Measurements from ENCODE around the gene NUAK2. TPM values are rescaled to one million over a fixed set of nuclear protein-coding genes. Genes with fewer than 3 reads are reported as not detected.
A peak's percentile ranks its signal among the peaks of the same experiment; 100 is the strongest.

Gene NUAK2
- total and polyA plus RNA-seq, 2 of the 8 experiments (the other 6 are each of a cell fraction or from before 2014, with no cell fraction given): 9.4 to 12.9 TPM

DNA sequence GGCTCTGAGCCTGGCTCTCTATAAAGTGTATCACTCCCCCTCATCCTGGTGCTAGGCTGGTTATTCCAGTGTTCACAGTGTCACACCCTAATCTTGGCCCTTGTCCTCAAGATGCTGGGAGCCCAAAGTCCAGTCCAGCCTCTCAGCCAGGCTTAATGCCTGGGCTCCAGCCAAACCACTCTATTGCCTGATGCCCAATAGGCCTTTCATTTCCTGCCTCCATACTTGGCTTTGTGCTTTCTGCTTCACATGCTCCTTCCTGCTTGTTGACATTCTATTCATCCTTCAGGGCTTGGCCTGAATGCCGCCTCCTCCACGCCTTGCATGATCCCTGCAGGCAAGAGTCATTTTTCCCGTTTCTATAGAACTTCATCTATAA, 33.5 kb upstream of the NUAK2 start:
- H2BK120ac ChIP-seq (replicated peaks; ENCODE audit: low read depth, low read length): peak overlapping the region; percentile 1
- no peak overlapping the region; the same call in 1 of the 2 replicates for H2BK20ac ChIP-seq (ENCODE audit: low read length)
- no peak overlapping the region for H3K56ac ChIP-seq (replicated peaks; ENCODE audit: insufficient read length, low read depth, low read length)
- 85% methylated on average over 3 of the region's 3 CpGs; no CpG with 5 or more reads in 1 of the 2 experiments for WGBS, 2 experiments (ENCODE audit: extremely low coverage in 1 of 2, insufficient coverage in 1 of 2, insufficient read length in 1 of 2, insufficient replicate concordance in 2 of 2, low coverage in 1 of 2, low lambda C conversion rate in 2 of 2, missing lambda C conversion rate in 1 of 2)
- FAIRE-seq: no peak
- no peak overlapping the region for H3K18ac ChIP-seq (ENCODE audit: extremely low read depth, low read length)
- no peak overlapping the region for H4K5ac ChIP-seq (ENCODE audit: insufficient read length, low read depth, low read length)
- H3K9ac ChIP-seq (replicated peaks in 1 of 4; ENCODE audit: extremely low read depth in 1 of 4, low read depth in 3 of 4, low read length in 3 of 4): no peak overlapping the region
- H3K36me3 ChIP-seq (ENCODE audit: control insufficient read depth in 2 of 4, insufficient read depth in 4 of 4, low read length in 3 of 4): no peaks in the 10 kb centered on the region
- H2BK5ac ChIP-seq (ENCODE audit: low read depth, low read length): 0 out of 2 replicates have a peak overlapping the region, but pooled peaks have one; percentile 31
- H2BK15ac ChIP-seq (ENCODE audit: low read length): 0 out of 2 replicates have a peak overlapping the region, but pooled peaks have one; percentile 4
- no peaks in the 10 kb centered on the region for H3K79me2 ChIP-seq (ENCODE audit: control insufficient read depth in 1 of 2, insufficient read depth in 2 of 2, low read length in 2 of 2)
- H3K79me1 ChIP-seq (ENCODE audit: low read depth, low read length): no peaks in the 10 kb centered on the region
- no peak overlapping the region for H3K4ac ChIP-seq (replicated peaks; ENCODE audit: insufficient read length, low read depth, low read length)
- ChIA-PET CTCF (ENCODE audit: partially characterized antibody) (interaction anchor here (0.8 to 67.1 kb wide), 32 partner anchors 10 to 222 kb away, joined by 3 to 2424 read pairs (median 5); no protein-coding TSS in a partner anchor), POLR2A (ENCODE audit: partially characterized antibody) (interaction anchor here (1.5 kb wide), 1 partner anchor 8 kb away, joined by 4 read pairs; no protein-coding TSS in a partner anchor)
- no peak overlapping the region for H3K23ac ChIP-seq (ENCODE audit: insufficient read length)
- DNase-seq (ENCODE audit: low read depth in 1 of 2, low spot score in 2 of 2): no peak
- no peak overlapping the region for H4K8ac ChIP-seq (ENCODE audit: extremely low read depth, insufficient read depth, low read length)
- H3K4me1 ChIP-seq (replicated peaks in 1 of 4; ENCODE audit: control insufficient read depth in 3 of 4, insufficient read depth in 4 of 4, low read length in 3 of 4): peaks cover 16 to 40% (median 26%) of the 10 kb centered on the region in 4 experiments
- no peak overlapping the region for H4K91ac ChIP-seq (replicated peaks; ENCODE audit: insufficient read length, low read length)
- no peaks in the 10 kb centered on the region for H4K20me1 ChIP-seq (replicated peaks in 1 of 2; ENCODE audit: control insufficient read depth in 1 of 2, insufficient read depth in 2 of 2, low read length in 2 of 2)
- no peak overlapping the region for H2BK12ac ChIP-seq (ENCODE audit: low read depth, low read length)
- H3K27me3 ChIP-seq (replicated peaks in 1 of 4; ENCODE audit: control insufficient read depth in 3 of 4, extremely low read depth in 1 of 4, insufficient read depth in 3 of 4, low read length in 3 of 4): no peaks in the 10 kb centered on the region
- no peak overlapping the region for H3K4me3 ChIP-seq (ENCODE audit: extremely low read depth in 1 of 4, insufficient read depth in 2 of 4, low read depth in 3 of 4, low read length in 4 of 4)
- no peak overlapping the region for H2AK5ac ChIP-seq (ENCODE audit: low read depth, low read length)
- H3K14ac ChIP-seq (ENCODE audit: insufficient read length): no peak overlapping the region
- H2AFZ ChIP-seq (ENCODE audit: low read length): no peak overlapping the region
- H3K23me2 ChIP-seq (ENCODE audit: low read depth, low read length): no peaks in the 10 kb centered on the region
- H3K4me2 ChIP-seq (ENCODE audit: insufficient read depth in 1 of 2, low read depth in 2 of 2, low read length in 2 of 2): no peak overlapping the region; a peak in 1 of 4 replicates
- H3K27ac ChIP-seq (ENCODE audit: low read depth, low read length): no peak overlapping the region
- no peaks in the 10 kb centered on the region for H3K9me3 ChIP-seq (ENCODE audit: insufficient read depth in 2 of 2, low read depth in 1 of 2, low read length in 1 of 2)
- TF ChIP-seq CREB1 (IDR thresholded peaks at IDR 0.05) (no peak), CEBPB (IDR thresholded peaks at IDR 0.05; ENCODE audit: low read depth, low read length) (no peak), USF2 (IDR thresholded peaks at IDR 0.05; ENCODE audit: low read length) (no peak), RFX5 (IDR thresholded peaks at IDR 0.05; ENCODE audit: borderline replicate concordance, low read depth, low read length) (no peak)
- TF ChIP-seq, protein P1, sequence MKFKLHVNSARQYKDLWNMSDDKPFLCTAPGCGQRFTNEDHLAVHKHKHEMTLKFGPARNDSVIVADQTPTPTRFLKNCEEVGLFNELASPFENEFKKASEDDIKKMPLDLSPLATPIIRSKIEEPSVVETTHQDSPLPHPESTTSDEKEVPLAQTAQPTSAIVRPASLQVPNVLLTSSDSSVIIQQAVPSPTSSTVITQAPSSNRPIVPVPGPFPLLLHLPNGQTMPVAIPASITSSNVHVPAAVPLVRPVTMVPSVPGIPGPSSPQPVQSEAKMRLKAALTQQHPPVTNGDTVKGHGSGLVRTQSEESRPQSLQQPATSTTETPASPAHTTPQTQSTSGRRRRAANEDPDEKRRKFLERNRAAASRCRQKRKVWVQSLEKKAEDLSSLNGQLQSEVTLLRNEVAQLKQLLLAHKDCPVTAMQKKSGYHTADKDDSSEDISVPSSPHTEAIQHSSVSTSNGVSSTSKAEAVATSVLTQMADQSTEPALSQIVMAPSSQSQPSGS (IDR thresholded peaks at IDR 0.05; ENCODE audit: low read length): no peak
